HG03066 (cell line): Measurements from ENCODE around the gene PDGFRA.
A peak's percentile ranks its signal among the peaks of the same experiment; 100 is the strongest.

Source experiments
- ATAC-seq: cut with Tn5 transposase; IDR thresholded peaks from one replicate; pipeline ENCODE4 v1.9.1; 2021; ENCODE audit warnings: low read depth; ENCODE audit not compliant: unreplicated experiment

The PDGFRA gene

DNA sequence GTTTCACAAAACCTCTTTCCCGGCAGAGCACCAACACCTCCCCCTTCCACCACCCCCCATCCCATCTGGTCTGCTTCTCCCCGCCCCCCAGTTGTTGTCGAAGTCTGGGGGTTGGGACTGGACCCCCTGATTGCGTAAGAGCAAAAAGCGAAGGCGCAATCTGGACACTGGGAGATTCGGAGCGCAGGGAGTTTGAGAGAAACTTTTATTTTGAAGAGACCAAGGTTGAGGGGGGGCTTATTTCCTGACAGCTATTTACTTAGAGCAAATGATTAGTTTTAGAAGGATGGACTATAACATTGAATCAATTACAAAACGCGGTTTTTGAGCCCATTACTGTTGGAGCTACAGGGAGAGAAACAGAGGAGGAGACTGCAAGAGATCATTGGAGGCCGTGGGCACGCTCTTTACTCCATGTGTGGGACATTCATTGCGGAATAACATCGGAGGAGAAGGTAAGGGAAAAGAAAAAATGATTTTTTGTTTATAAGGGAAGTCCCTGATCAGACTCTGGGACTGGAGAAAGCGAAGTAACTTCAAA lies at the start of gene PDGFRA:
Gene PDGFRA, plus strand, starts transcription at position 333 of the 541 bp plus-strand sequence. CDS start 29,476 bp downstream, outside the sequence.
- ATAC-seq, result no peak

DNA sequence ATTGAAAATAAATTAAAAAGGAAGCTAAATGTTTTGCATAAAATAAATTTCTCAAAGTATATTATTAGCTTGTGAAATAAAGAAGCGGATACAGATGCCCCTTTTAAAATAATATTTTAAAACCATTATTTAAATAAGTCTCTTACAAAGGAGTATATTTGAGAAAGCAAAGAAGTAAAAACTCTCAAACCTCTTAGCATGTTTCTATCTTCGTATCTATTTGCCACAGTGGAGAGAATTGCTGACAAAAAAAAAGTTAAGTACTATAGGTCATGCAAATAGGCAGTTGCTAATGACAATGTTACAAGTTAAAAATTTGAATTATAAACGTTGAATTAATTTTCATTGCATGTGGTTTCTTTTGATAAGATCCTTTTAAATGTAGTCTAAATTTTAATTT lies 44.5 kb upstream of the PDGFRA start:
- ATAC-seq, result no peak

DNA sequence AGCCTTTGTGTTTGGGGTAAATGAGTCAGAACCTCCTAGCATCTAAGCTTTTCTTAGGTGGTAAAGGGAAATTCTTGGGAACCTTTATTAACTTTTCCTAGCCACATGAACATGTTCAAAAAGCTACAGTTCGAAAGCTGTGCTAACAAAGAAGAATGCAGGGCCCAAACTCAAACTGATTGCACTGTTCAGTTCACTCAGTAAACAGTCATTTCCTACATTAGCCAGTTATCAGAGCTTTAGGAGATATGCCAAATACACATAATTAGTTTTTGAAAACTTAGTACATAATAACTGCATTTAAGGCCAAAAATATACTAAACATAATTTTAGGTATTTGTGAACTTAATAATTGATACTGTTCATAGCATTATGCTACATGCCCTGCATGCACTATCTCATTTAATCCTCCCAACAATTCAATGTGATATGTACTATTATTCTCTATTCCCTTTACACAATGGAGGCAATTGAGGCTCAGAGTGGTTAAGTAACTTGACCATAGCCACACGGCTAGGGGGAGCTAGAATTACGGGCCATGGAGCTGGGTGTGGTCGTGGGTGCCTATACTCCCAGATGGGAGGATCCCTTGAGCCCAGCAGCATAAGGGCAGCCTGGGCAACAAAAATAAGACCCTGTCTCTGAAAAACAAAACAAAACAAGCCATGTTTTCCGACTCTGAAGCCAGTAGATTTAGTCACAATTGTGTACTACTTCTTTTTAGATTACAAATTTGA lies 43.9 kb upstream of the PDGFRA start:
- no peak for ATAC-seq

DNA sequence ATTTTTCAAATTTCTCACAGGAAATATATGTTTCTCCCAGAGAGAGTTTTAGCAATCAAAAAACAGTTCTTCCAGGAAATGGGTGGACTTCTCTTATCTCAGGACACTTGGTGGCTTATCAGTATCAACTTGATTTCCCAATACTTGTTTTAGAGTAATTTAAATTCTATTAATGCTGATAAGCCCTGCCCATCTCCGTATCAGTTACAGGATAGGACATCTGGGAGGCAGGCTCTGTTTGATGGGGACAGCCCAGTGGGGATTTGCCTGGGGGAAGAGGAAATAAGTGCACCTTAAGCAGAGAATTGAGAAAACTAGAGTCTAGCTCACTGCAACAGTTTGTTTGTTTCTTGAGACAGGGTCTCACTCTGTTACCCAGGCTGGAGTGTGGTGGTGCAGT lies 43.2 kb upstream of the PDGFRA start:
- ATAC-seq, result no peak

- no peak for ATAC-seq
Observed at GRCh38 chr4:54186371-54186770, 42.7 kb upstream of the PDGFRA start.

GRCh38 chr4:54187148-54187547 lies 41.9 kb upstream of the PDGFRA start:
- no peak for ATAC-seq

DNA sequence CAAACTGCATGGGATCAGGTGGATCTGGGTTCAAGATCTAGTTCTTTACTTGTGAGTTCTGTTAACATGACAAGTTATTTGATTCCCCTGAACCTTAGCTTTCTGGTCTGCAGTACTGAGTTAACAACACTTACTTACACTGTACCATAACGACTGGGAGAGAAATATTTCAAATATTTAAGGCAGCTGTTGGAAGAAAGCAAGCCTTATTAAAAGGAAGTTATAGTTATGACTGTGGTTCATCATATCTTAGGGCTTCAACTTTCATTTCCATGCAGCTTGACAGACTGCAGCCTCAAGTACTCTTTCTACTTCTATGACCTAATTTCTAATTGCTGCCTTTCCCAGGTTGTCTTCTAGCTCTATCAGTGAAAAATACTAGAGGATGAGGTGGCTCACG lies 40.0 kb upstream of the PDGFRA start:
- ATAC-seq, result no peak

GRCh38 chr4:54192811-54193210 lies 36.3 kb upstream of the PDGFRA start:
- no peak for ATAC-seq

DNA sequence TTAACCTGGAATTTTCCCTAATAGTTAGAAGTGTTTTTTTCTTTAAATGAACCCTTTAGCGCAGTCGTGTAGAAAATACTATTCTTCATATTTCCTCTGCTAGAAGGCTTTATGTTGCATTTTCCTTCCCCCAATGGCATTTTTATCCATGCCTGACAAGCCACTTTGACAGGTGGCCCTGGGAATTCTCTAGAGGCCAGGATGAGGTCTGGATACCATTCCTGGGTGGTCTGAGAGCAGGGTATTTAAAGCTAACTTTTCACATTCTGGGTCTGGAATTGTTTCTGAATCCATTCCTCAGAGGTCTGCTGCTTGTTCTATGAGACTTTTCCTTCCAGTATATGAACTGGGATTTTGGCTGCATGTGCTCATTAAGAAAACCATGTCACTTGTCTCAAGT lies 31.2 kb upstream of the PDGFRA start:
- no peak for ATAC-seq

- ATAC-seq, result no peak
Observed at GRCh38 chr4:54199919-54200318, 29.2 kb upstream of the PDGFRA start.

GRCh38 chr4:54209617-54210016 lies 19.5 kb upstream of the PDGFRA start:
- ATAC-seq, result no peak

GRCh38 chr4:54213001-54213400 lies 16.1 kb upstream of the PDGFRA start:
- ATAC-seq, result no peak

DNA sequence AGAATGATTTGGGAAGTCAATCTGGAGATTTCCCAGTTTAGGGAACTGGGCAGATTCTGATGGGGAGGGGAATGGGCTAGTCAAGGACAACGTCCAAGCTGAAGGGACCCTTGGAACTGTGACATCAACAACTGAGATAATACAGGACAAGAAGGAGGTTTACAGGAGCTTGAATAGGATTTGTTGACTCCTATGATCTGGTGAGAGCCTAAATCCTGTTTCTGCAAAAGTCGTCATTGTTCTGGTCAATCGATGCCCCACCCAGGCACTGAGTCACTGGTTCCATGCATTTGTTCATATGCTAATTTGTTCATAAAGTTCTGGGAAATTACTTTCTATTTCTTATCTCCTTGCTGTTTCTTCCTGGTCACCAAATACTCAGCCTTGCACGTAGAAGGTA lies 15.3 kb upstream of the PDGFRA start:
- ATAC-seq, result no peak

- no peak for ATAC-seq
Observed at GRCh38 chr4:54215379-54216077, 13.6 kb upstream of the PDGFRA start.

GRCh38 chr4:54217642-54218495 lies 11.2 kb upstream of the PDGFRA start:
- ATAC-seq, result peak; percentile 76

GRCh38 chr4:54218736-54219135 lies 10.4 kb upstream of the PDGFRA start:
- no peak for ATAC-seq

- no peak for ATAC-seq
Observed at GRCh38 chr4:54224996-54225597, 4.0 kb upstream of the PDGFRA start.

DNA sequence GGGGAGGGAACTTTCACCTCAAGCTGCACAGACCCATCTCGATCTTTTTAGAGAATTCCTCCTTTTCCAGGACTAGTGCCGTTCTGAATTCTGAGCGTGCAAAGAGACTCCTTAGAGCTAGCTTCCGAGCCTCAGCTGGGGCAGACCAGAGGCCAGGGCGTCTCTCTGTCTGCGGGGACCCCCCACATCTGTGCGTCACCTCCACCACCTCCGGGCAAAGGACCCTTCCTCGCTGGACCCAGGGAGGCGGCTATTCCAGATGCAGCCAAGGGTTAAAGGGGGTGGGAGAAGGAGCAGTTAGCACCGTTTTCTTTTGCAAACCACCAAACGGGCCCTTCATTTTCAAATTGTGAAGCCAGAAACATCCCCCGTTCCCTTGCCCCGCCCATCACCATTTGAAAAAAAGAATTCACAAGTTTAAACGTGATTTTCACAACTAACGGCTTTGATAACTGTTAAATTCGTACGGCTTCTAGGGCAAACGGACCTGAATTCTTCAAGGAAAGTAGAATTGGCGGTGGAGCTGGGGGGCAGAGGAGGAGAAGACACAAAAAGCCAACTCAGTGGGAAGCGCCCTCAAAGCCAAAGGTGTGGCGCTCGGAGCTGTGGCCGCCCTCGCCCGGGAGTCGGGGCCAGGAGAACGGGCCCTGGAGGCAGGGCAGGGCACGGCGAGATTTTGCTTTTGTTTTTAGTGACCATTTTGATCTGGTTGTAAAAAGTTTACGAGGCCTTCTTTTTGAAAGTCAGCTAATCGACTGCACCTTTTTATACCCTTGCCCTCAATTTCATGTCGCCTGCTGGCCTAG lies 3.3 kb upstream of the PDGFRA start:
- ATAC-seq, result no peak

DNA sequence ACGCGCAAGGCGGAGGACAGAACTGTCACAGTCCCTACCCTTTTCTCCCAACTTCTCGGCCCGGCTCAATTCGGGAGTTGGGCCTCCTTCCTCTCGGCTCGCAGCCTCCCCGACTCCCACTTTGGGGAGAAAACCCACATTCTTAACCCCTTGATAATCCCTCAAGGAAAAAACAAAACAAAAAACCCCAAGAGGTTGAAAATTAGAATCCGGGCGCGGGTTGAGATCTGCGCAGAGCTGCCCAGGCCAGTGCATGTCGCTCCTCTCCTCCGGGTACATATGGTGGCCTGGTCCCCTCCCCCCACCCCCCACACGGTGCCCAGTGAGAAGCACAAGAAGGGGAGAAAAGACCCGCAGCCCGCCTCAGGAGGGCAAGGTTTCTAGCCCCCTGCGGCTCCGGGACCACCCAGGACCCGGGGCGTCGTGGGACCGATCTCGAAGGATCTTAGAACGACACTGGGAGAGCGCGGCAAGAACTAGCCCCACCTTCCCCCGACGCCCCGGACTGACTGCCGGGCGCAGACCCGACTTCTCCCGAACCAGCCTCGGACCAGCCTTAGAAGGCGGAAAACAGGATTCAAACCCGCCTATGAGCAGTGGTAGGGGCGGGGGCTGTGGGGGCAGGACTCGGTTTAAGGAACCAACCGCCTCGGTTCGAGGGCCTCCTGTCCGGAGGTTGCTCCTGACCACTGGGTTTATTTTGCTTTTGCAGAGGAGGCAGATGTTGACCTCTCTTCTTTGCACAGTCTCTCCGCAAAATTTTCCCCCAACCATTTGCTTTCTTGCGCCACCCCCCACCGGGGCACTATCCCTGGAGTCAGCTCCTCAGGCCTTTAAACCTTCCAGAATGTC lies 2.5 kb upstream of the PDGFRA start:
- no peak for ATAC-seq
